Bronchial epithelial cell (primary cell): ENCODE data around the gene CCDC142. TPM values are rescaled to one million over a fixed set of nuclear protein-coding genes. Genes with fewer than 3 reads are reported as not detected.

ENCODE experiments used
- DNase-seq: peaks from one replicate; pipeline ENCODE4 v3.0.0-alpha.2; 2010; ENCODE audit warnings: low read depth
- FAIRE-seq: peaks from 2 replicates; lab custom pipeline; 2011; peaks lifted over from hg19 to GRCh38; lab: Jason Lieb, UNC
- H3K27me3 ChIP-seq: 2 replicates; pipeline ENCODE4 v1.5.1; 2011; ENCODE audit warnings: low read length; ENCODE audit not compliant: control insufficient read depth, insufficient read depth
- H3K36me3 ChIP-seq: 2 replicates; pipeline ENCODE4 v1.5.1; 2011; ENCODE audit warnings: low read length; ENCODE audit not compliant: control insufficient read depth, insufficient read depth
- H3K4me3 ChIP-seq: 2 replicates; pipeline ENCODE4 v1.5.1; 2011; ENCODE audit warnings: mild to moderate bottlenecking, low read depth, low read length, control low read depth
- CTCF ChIP-seq: IDR thresholded peaks from 2 replicates; pipeline ENCODE4 v1.5.1; 2011; ENCODE audit warnings: mild to moderate bottlenecking, moderate library complexity, low read length, control low read depth, inconsistent platforms; ENCODE audit not compliant: insufficient read depth, severe bottlenecking
- total RNA-seq: library from RNA; depleted of rRNA; stranded (reverse); fragments of >200 nt; gene quantifications from 2 replicates; pipeline ENCODE4 v1.2.1, GENCODE V29; 2014

Gene CCDC142
- total RNA-seq, 1 donor from 2014 or later: 12.1 TPM

GRCh38 chr2:74504591-74504990, 21.8 kb upstream of the CCDC142 start:
- TF ChIP-seq CTCF: no peak
- no peak overlapping the region for H3K4me3 ChIP-seq
- no peak for DNase-seq
- no peak for FAIRE-seq
- peaks cover 5% of the 10 kb centered on the region for H3K27me3 ChIP-seq
- H3K36me3 ChIP-seq: peaks cover 7% of the 10 kb centered on the region

GRCh38 chr2:74503506-74504475, 21.0 kb upstream of the CCDC142 start:
- TF ChIP-seq CTCF: no peak
- Histone ChIP-seq H3K4me3 (peak overlapping the region; percentile 54), H3K36me3 (peaks cover 7% of the 10 kb centered on the region), H3K27me3 (peaks cover 7% of the 10 kb centered on the region)
- DNase-seq (no peak), FAIRE-seq (no peak)

- peaks cover 9% of the 10 kb centered on the region for H3K27me3 ChIP-seq
- peak overlapping the region; percentile 54 for H3K4me3 ChIP-seq
- peak; percentile 47 for TF ChIP-seq CTCF
- DNase-seq (peak; percentile 64), FAIRE-seq (no peak)
- H3K36me3 ChIP-seq: peaks cover 7% of the 10 kb centered on the region
Measured at GRCh38 chr2:74502720-74503505, 20.1 kb upstream of the CCDC142 start.

GRCh38 chr2:74502147-74502719, 19.4 kb upstream of the CCDC142 start:
- peaks cover 9% of the 10 kb centered on the region for H3K27me3 ChIP-seq
- DNase-seq (no peak), FAIRE-seq (no peak)

More at GRCh38 chr2:74502147-74502719, 19.4 kb upstream of the CCDC142 start:
- Histone ChIP-seq H3K36me3 (peaks cover 7% of the 10 kb centered on the region), H3K4me3 (peak overlapping the region; percentile 54)
- TF ChIP-seq CTCF: no peak
